Kidney (tissue), 14 donors: Measurements from ENCODE around the gene SLC25A13. TPM values are rescaled to one million over a fixed set of nuclear protein-coding genes. Genes with fewer than 3 reads are reported as not detected.

Experiments
- DNase-seq, 5 donors: peaks; one replicate each; pipeline ENCODE4 v3.0.0-alpha.2; 2013 to 2020
- FAIRE-seq: peaks from 2 replicates; lab custom pipeline; 2012; peaks lifted over from hg19 to GRCh38; lab: Jason Lieb, UNC
- H3K27ac ChIP-seq, 2 donors: one replicate each; pipeline ENCODE4 v1.7.0; 2013; ENCODE audit warnings: low read depth in 2 of 2, low read length in 2 of 2, inconsistent platforms in 1 of 2
- H3K27me3 ChIP-seq: one replicate; pipeline ENCODE4 v1.7.1; 2013; ENCODE audit warnings: low read length, inconsistent platforms; ENCODE audit not compliant: control insufficient read depth, insufficient read depth
- H3K36me3 ChIP-seq, 3 donors: one replicate each; pipeline versions ENCODE4 v1.7.0 to v1.7.1; 2013; ENCODE audit warnings: low read length in 3 of 3, control low read depth in 1 of 3, inconsistent platforms in 1 of 3; ENCODE audit not compliant: insufficient read depth in 3 of 3, control insufficient read depth in 2 of 3
- H3K4me1 ChIP-seq, 3 donors: one replicate each; pipeline versions ENCODE4 v1.7.0 to v1.7.1; 2013; ENCODE audit warnings: low read length in 3 of 3, inconsistent platforms in 1 of 3, low read depth in 1 of 3; ENCODE audit not compliant: control insufficient read depth in 2 of 3, insufficient read depth in 2 of 3
- H3K4me3 ChIP-seq, 3 donors: one replicate each; pipeline versions ENCODE4 v1.7.0 to v1.8.1; 2013; ENCODE audit warnings: low read length in 3 of 3, control low read depth in 1 of 3, inconsistent platforms in 1 of 3
- H3K9ac ChIP-seq, 3 donors: one replicate each; pipeline versions ENCODE4 v1.7.0 to v1.7.1; 2013; ENCODE audit warnings: low read length in 3 of 3, control low read depth in 1 of 3, inconsistent platforms in 1 of 3
- H3K9me3 ChIP-seq, 3 donors: one replicate each; pipeline versions ENCODE4 v1.7.0 to v1.7.1; 2013; ENCODE audit warnings: low read length in 3 of 3, control low read depth in 1 of 3, inconsistent platforms in 1 of 3; ENCODE audit not compliant: control insufficient read depth in 2 of 3, insufficient read depth in 1 of 3
- CTCF ChIP-seq: IDR thresholded peaks from 3 replicates; pipeline ENCODE4 v1.5.1; 2012; ENCODE audit warnings: mild to moderate bottlenecking, moderate library complexity, borderline replicate concordance; ENCODE audit not compliant: insufficient read depth; ENCODE audit errors: extremely low read depth
- intact Hi-C: fragments of 100-400 bp; cut with DNase I; formaldehyde crosslinking; loops from one replicate; pipeline ENCODE4 v1.11.1; 2022
- polyA plus RNA-seq: library from polyadenylated mRNA; stranded (reverse); fragments of 350-450 nt; fragmentation: Illumina TruSeq; extraction: RNeasy Lipid Tissue Mini Kit (QIAGEN cat#74804); gene quantifications from one replicate; pipeline ENCODE4 v1.2.3, GENCODE V29; 2014; ENCODE audit warnings: low read depth, low replicate concordance; ENCODE audit not compliant: insufficient read depth
- total RNA-seq: library from RNA; stranded (reverse); fragmentation: NEBNext Ultra II Directional; extraction: Animal tissue kit (Norgen Biotek cat#: 25700); gene quantifications from one replicate; pipeline ENCODE4 v1.2.1, GENCODE V29; 2021
- donor health status: control.
- donor health status: control.
- donor health status: control.
- donor health status: control.
- donor health status: control.
- donor health status: DM: yes; HTN: yes; CAD: no.
- donor health status: Normal renal cell carcinoma (clear cell type).

SLC25A13 gene
- total and polyA plus RNA-seq, 2 donors from 2014 or later, result 23.9 to 32.1 TPM

DNA sequence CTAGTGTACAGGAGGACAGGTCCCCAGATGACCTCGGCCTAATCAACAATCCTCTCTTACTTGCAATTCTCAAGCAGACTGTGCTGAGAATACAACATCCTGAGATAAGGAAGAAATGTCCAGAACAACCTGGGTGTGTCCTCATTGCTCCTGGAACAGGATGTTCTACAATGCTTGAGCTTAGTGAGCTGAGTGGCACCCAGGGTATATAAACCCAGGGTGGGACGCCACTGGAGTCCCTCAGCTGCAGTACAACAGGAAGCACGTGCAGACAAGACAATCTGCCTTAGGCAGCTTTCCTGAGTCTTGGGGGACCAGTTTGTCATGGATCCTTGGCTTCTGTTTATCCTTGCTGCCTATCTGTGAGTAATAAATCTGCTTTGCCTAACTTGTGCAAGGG, 27.7 kb upstream of the SLC25A13 start:
- no peak overlapping the region for H3K9ac ChIP-seq
- no peaks in the 10 kb centered on the region for H3K27me3 ChIP-seq
- no peak overlapping the region for H3K4me3 ChIP-seq
- DNase-seq, result no peak
- H3K36me3 ChIP-seq, result no peaks in the 10 kb centered on the region
- intact Hi-C loops, result no loop called here
- no peak for TF ChIP-seq CTCF
- H3K9me3 ChIP-seq, result no peaks in the 10 kb centered on the region
- no peak for FAIRE-seq
- no peaks in the 10 kb centered on the region for H3K4me1 ChIP-seq
- no peak overlapping the region for H3K27ac ChIP-seq

GRCh38 chr7:96347471-96347870, 25.6 kb upstream of the SLC25A13 start:
- H3K4me3 ChIP-seq, result no peak overlapping the region
- no peaks in the 10 kb centered on the region for H3K9me3 ChIP-seq
- no peak for TF ChIP-seq CTCF
- DNase-seq, result no peak
- H3K4me1 ChIP-seq, result no peaks in the 10 kb centered on the region
- H3K27ac ChIP-seq, result no peak overlapping the region
- no peaks in the 10 kb centered on the region for H3K36me3 ChIP-seq
- no peak for FAIRE-seq
- intact Hi-C loops, result no loop called here
- no peak overlapping the region for H3K9ac ChIP-seq
- no peaks in the 10 kb centered on the region for H3K27me3 ChIP-seq

DNA sequence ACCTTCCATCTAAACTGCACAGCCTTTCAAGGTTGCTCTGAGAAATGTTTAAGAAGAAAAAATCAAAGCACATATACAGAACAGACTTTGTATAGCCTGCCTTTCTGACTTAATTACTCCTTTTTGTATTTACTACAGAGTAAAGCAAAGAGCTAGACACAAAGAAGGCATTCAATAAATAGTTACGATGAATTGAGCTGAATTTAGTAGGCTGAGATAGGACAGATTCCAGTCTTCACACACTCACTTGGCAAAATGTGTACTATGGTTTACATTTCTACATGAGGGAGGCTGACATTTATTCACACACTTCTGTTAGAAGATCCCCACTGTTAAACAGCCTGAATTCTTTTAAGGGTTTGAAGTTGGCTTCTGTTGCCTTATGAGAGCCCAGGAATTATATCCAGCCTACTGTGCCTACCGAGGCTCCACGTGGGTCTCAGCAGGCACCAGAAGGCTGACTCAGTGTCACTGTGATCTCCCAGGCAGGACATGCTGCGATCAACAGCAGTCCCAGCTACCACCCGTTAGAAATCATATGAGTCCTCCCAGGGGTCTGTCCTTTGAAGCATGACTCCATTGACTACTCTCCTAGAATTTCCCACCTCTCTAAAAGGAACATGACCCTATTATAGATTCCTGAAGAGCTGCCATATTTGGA, 24.5 kb upstream of the SLC25A13 start:
- Histone ChIP-seq H3K27me3 (no peaks in the 10 kb centered on the region), H3K9ac (no peak overlapping the region), H3K36me3 (no peaks in the 10 kb centered on the region), H3K4me3 (no peak overlapping the region), H3K9me3 (no peaks in the 10 kb centered on the region), H3K27ac (no peak overlapping the region), H3K4me1 (no peaks in the 10 kb centered on the region)
- DNase-seq (no peak), FAIRE-seq (no peak)
- TF ChIP-seq CTCF, result no peak
- intact Hi-C loops, result no loop called here

GRCh38 chr7:96344236-96344635, 22.3 kb upstream of the SLC25A13 start:
- H3K9me3 ChIP-seq, result no peaks in the 10 kb centered on the region
- DNase-seq (no peak), FAIRE-seq (no peak)
- intact Hi-C loops, result no loop called here
- H3K27ac ChIP-seq, result no peak overlapping the region
- H3K9ac ChIP-seq, result no peak overlapping the region
- H3K27me3 ChIP-seq, result no peaks in the 10 kb centered on the region
- no peaks in the 10 kb centered on the region for H3K4me1 ChIP-seq
- no peaks in the 10 kb centered on the region for H3K36me3 ChIP-seq
- H3K4me3 ChIP-seq, result no peak overlapping the region
- TF ChIP-seq CTCF, result no peak
